HG02870 (cell line): ENCODE data around the gene ZNF536.

Source experiments
- ATAC-seq: cut with Tn5 transposase; IDR thresholded peaks from one replicate; pipeline ENCODE4 v1.9.1; 2021; ENCODE audit warnings: mild to moderate bottlenecking, moderate library complexity; ENCODE audit not compliant: unreplicated experiment

ZNF536 gene

GRCh38 chr19:30371960-30372824, at the start of gene ZNF536:
TSS of gene ZNF536 (plus strand) at chr19:30372384. CDS start at chr19:30443563, 71,179 bp downstream.
- no peak for ATAC-seq

DNA sequence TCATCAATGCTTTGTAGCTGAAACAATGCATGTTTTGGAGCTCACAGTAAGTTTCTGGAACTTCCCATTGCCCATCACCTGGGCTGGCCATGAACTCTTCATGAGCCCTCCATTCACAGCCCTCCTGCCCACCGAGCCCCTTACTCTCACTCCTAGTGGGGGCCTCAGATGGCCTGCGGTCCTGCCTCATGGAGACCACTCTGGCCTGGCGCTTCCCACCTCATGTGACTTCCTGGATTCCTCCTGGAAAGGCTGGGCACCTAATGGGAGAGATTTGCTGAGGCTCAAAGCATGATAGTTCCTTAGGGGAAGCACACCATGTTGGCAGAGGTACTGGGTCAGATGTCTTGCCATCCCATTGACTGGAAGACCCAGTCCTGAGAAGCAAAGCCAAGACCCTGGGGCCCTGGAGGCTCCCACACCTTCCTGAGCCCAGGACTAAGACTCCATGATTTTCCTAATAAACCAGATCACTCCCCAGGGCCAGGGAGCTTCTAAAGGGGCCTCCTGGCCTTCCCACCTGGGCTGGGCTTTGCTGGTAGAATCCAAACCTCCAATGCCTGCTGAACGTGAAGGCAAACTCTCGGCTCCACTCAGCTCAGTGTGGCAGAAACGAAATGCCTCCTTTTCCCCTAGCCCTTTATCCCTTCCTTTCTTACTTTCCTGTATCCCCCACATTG, 49.4 kb upstream of the ZNF536 start:
- ATAC-seq, result no peak

- ATAC-seq, result no peak
Measured at GRCh38 chr19:30323904-30324303, 48.3 kb upstream of the ZNF536 start.

DNA sequence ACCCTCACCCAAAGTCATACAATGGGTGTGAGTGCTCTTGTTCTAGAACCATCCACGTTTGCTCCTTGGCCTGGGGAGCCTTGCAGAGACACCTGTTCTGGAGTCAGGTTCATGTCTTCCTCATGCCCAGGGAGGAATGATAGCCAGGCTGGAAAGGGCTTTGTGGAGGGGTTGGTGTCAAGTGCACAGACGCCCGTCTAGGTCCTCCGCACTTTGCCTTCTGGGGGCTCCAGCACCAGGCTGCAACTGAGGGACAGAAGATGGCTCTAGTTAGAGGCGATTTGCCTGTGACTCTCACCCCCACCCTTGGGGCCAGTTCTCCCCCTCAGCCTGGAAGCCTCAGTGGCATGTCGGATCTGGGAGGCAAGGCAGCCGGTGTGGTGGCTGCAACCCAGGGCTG, 47.2 kb upstream of the ZNF536 start:
- ATAC-seq, result no peak

- ATAC-seq, result no peak
Measured at GRCh38 chr19:30325676-30326392, 46.4 kb upstream of the ZNF536 start.

DNA sequence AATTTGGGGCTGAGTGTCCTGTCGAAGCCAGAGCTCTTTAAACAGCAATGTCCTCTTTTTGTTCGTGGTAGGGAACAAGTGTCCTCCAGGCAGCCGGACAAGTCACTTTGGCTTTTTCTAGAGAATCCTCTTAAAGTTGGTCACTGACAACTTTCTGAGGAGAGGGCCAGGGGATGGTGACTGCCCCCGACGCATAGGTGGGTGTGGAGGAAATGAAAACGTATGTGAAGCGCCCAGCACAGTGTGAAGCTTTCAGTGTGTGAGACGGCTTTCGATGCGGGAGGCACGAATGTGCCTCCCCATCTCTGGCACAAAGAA, 45.8 kb upstream of the ZNF536 start:
- no peak for ATAC-seq

DNA sequence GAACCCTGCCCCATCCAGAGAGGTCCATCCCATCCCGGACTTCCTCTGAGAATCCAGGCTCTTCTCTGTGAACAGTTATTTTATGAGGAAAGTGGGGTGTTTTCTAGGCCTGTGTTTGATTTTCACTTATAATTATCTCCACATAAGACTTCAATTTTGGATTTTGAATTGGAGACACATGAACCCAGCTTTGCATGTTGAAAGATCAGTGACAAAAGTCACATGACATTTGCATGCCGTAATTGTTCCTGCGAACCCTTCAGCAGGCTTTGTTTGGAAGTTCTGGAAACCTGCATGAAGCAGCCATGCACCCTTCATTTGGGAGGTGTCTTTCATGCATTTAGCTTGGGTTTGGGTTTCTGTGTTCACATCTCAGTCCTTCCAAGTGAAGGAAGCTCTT, 44.9 kb upstream of the ZNF536 start:
- no peak for ATAC-seq

GRCh38 chr19:30328096-30328495, 44.1 kb upstream of the ZNF536 start:
- ATAC-seq, result no peak

DNA sequence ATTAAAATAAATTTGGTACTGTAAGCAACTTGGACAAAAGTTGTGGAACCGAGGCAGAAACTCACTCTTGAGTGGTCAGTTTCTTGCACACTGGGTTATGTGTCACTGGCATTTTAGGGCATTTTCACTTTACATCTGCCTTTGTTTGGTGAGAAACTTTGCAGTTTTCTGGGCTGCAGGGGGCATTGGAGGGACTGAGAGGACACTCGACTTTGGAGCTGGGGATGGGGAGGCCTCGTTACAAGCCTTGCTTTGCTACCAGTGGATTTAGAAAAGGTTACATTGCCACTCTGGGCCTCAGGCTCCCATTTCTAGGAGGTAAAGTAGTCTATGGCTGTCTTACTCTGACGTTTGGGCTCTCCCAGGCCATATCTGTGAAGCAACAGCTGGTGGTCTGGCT, 41.9 kb upstream of the ZNF536 start:
- ATAC-seq, result no peak

GRCh38 chr19:30332445-30333234, 39.5 kb upstream of the ZNF536 start:
- ATAC-seq, result no peak

- no peak for ATAC-seq
Measured at GRCh38 chr19:30333291-30334065, 38.7 kb upstream of the ZNF536 start.

- ATAC-seq, result no peak
Measured at GRCh38 chr19:30334841-30335240, 37.3 kb upstream of the ZNF536 start.

DNA sequence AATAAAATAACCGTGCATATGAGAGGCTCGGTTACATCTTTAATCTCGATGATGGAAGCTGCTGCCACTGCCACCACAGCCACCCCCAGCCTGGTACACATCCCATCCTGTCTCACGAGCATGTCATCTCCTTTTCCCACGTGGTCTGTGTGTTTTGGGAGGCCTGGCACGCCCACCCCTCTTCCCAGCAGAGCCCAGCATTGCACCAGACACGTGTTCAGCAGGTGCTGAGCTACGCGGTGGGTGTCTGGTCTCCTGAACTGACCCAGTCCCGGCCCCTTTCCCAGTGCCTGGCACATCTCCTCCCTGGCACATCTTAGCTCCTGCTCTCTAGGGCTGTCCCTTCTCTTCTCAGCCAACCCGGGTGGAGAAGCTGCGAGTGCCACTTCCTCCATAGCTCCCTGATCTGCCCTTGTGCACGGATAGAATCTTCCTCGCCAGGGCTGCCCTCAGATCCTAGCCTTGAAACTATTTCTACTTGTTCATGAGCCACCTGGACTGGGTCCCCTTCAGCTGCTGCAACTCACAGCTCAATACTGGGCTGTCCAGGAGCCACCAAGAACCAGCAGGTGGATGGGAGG, 36.8 kb upstream of the ZNF536 start:
- no peak for ATAC-seq

- no peak for ATAC-seq
Measured at GRCh38 chr19:30336290-30336689, 35.9 kb upstream of the ZNF536 start.

DNA sequence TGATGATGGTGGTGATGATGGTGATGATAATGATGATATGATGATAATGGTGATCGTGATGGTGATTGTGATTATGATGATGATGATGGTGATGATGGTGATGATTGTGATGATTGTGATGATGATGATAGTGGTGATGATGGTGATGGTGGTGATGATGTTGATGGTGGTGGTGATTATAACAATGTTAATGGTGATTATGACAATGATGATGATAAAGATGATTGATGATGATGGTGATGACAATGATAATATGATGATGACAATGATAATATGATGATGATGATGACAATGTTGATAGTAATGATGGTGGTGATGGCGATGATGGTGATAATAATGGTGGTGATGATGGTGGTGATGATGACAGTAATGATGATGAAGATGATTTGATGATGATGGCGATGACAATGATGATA, 34.1 kb upstream of the ZNF536 start:
- ATAC-seq, result no peak

DNA sequence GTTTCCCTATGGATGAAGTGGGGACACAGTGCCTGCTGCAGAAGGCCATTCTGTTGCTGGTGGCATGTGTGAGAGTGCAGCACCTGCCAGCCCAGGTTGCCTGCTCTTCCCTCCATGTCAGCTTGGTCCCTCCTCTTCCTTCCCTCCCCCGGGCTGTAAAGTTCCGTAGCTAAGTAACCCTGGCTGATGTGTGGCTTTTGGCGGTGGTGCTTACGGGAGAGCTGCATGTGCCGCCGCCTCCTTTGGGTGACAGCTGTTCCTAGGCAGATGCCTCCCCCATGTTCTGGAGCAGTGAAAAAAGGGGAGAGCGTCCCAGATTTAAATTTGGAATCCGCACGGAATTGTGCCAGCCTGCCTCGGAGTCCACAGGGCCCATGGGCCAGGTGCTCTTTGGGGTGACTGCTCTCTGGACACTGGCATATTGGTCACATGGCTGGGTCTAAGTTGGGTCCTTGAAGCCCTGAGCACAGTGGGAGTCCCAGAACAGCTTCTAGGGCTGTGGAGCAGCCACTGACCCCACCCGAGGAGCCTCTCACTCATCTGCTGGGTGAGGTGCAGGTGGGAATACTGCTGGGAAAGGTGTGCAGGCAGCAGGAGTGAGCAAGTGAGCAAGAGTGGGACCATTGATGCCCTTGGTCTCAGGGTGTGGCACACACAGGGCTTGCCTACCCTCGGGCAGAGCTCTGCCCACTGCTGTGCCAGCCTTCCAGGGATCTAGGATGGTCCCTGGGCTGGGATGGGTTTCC, 33.1 kb upstream of the ZNF536 start:
- ATAC-seq, result no peak

DNA sequence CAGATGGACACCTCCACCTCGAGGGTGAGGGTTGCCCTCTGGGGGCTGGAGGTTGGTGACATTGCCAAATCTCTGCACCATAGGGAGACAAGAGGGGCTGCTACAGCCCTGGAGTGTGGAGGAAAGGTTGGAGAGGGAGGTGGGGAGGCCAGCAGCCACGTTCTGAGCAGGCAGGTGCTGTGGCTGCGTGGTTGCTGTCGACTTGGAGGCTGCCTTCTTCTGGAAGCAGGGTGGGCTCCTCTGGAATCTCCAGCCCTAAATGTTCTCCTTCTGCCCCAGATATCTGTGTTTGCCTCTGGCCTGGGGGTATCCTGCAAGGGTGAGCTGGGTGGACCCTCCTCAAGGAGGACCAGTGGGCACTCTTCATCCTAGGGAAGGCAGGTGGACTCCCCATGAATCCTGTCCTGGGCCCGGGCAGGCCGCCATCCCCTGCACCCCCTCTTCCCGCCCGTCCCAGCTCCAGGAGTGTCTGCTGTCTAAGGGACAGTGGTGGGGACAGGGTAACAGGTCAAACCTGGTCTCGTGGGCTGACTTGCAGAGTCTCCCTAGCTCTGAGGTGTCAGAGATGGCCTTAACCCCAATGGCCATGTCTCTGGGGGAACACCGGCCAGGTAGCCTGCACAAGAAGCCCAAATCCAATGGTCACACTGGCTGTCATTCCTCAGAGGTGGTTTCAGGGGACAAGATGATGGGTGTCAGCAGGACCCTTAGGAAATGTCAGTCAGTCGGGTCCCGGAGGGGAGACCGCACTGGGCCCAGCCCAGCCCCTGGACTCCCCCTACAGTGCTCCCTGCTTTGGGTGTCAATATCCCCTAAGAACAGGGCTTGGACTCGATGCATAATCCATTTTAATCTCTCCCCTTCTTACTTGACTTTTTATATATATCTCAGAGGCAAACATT, 32.3 kb upstream of the ZNF536 start:
- no peak for ATAC-seq
